Measurements from ENCODE around the gene SI.

DNA sequence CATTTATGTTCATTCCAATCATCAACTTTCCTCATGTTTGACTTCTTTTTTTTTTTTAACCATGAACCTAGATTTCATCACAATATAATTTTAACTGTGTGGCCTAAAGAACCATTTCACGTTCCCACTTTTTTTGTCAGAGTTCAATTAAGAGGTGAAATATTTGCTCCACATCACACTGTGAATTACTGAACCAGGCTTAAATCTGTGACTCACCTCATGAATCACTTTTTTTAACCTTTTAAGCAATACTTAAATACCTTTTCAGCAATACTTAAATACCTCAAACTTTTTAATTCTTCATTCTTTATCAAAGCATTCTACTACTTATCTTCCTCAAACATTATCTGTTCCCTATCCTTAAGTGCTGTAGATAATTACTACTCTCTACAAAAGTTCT, 137.6 kb downstream of the SI start:
- TF ChIP-seq EZH2 (optimal IDR thresholded peaks at IDR 0.05; ENCODE audit: low read depth, low read length), result no peak
- TF ChIP-seq, protein P1, sequence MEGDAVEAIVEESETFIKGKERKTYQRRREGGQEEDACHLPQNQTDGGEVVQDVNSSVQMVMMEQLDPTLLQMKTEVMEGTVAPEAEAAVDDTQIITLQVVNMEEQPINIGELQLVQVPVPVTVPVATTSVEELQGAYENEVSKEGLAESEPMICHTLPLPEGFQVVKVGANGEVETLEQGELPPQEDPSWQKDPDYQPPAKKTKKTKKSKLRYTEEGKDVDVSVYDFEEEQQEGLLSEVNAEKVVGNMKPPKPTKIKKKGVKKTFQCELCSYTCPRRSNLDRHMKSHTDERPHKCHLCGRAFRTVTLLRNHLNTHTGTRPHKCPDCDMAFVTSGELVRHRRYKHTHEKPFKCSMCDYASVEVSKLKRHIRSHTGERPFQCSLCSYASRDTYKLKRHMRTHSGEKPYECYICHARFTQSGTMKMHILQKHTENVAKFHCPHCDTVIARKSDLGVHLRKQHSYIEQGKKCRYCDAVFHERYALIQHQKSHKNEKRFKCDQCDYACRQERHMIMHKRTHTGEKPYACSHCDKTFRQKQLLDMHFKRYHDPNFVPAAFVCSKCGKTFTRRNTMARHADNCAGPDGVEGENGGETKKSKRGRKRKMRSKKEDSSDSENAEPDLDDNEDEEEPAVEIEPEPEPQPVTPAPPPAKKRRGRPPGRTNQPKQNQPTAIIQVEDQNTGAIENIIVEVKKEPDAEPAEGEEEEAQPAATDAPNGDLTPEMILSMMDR (IDR thresholded peaks at IDR 0.05; ENCODE audit: low read length), result no peak

Measured in MM.1S (cell line).